Epithelial cell of esophagus (primary cell): ENCODE results near the gene PSMG4.

Experiments
- DNase-seq: peaks from one replicate; pipeline ENCODE4 v3.0.0; 2010; ENCODE audit warnings: low read depth
- H3K4me3 ChIP-seq: 2 replicates; pipeline ENCODE4 v1.5.1; 2011; ENCODE audit warnings: mild to moderate bottlenecking, low read length, control low read depth
- CTCF ChIP-seq: IDR thresholded peaks from 2 replicates; pipeline ENCODE4 v1.5.1; 2011; ENCODE audit warnings: low read depth, mild to moderate bottlenecking, low read length, control low read depth, inconsistent platforms; ENCODE audit not compliant: insufficient read depth; ENCODE audit errors: missing control alignments

PSMG4 gene

GRCh38 chr6:3289664-3290055, 30.9 kb downstream of the PSMG4 start:
- no peak overlapping the region for H3K4me3 ChIP-seq
- no peak for DNase-seq
- TF ChIP-seq CTCF = no peak

GRCh38 chr6:3290149-3290930, 31.6 kb downstream of the PSMG4 start:
- no peak overlapping the region for H3K4me3 ChIP-seq
- no peak for DNase-seq
- no peak for TF ChIP-seq CTCF

- TF ChIP-seq CTCF = no peak
- H3K4me3 ChIP-seq = no peak overlapping the region
- no peak for DNase-seq
Observed at GRCh38 chr6:3290931-3291211, 32.1 kb downstream of the PSMG4 start.

- no peak overlapping the region for H3K4me3 ChIP-seq
- DNase-seq = no peak
- no peak for TF ChIP-seq CTCF
Observed at GRCh38 chr6:3291346-3291745, 32.6 kb downstream of the PSMG4 start.

- TF ChIP-seq CTCF = no peak
- no peak for DNase-seq
- H3K4me3 ChIP-seq = no peak overlapping the region
Observed at GRCh38 chr6:3291987-3292386, 33.2 kb downstream of the PSMG4 start.

GRCh38 chr6:3292431-3293197, 33.9 kb downstream of the PSMG4 start:
- no peak for TF ChIP-seq CTCF
- no peak overlapping the region for H3K4me3 ChIP-seq
- DNase-seq = no peak
